Right hindlimb (tissue), 1 donor: ENCODE results near the gene BOLA2B.
"Not testable (repeated sequence)": the region's sequence is repeated elsewhere in the genome, so short reads cannot be mapped to it uniquely, and the experiment has no call there.

Experiments used
- DNase-seq: peaks from one replicate; pipeline ENCODE4 v3.0.0-alpha.2; 2018

BOLA2B gene

GRCh38 chr16:30193615-30194014 lies at the start of gene BOLA2B, which contains the start of gene SLX1A:
Gene BOLA2B (minus strand): TSS chr16:30193666. CDS start chr16:30193595, 71 bp downstream.
Gene SLX1A (plus strand): TSS chr16:30193875. CDS start chr16:30194085, 210 bp downstream.
- DNase-seq, result not testable (repeated sequence)

GRCh38 chr16:30217082-30217481 lies 23.6 kb upstream of the BOLA2B start:
- DNase-seq, result not testable (repeated sequence)

- DNase-seq, result not testable (repeated sequence)
These were observed 17.9 kb upstream of the BOLA2B start for GRCh38 chr16:30211414-30211813.

GRCh38 chr16:30209032-30209431 lies 15.6 kb upstream of the BOLA2B start:
- not testable (repeated sequence) for DNase-seq

- not testable (repeated sequence) for DNase-seq
These were observed 13.7 kb upstream of the BOLA2B start for GRCh38 chr16:30207063-30207704.

- DNase-seq, result not testable (repeated sequence)
These were observed 12.8 kb upstream of the BOLA2B start for GRCh38 chr16:30206252-30206651.

- DNase-seq, result not testable (repeated sequence)
These were observed 12.2 kb upstream of the BOLA2B start for GRCh38 chr16:30205541-30206236.

GRCh38 chr16:30199608-30200343 lies 6.3 kb upstream of the BOLA2B start:
- DNase-seq, result not testable (repeated sequence)

GRCh38 chr16:30199049-30199448 lies 5.6 kb upstream of the BOLA2B start, which contains the start of gene SULT1A3:
Gene SULT1A3 (plus strand): TSS chr16:30199255. CDS start chr16:30200729, 1,474 bp downstream.
- DNase-seq, result not testable (repeated sequence)

- not testable (repeated sequence) for DNase-seq
These were observed 3.5 kb upstream of the BOLA2B start for GRCh38 chr16:30197001-30197400.

GRCh38 chr16:30194172-30194925 lies 883 bp upstream of the BOLA2B start:
- DNase-seq, result not testable (repeated sequence)

GRCh38 chr16:30193098-30193497 lies 368 bp downstream of the BOLA2B start:
- DNase-seq, result not testable (repeated sequence)

- DNase-seq, result not testable (repeated sequence)
These were observed 2.3 kb downstream of the BOLA2B start for GRCh38 chr16:30191158-30191557.

- no peak for DNase-seq
These were observed 5.4 kb downstream of the BOLA2B start for GRCh38 chr16:30187971-30188561.

- no peak for DNase-seq
These were observed 6.0 kb downstream of the BOLA2B start for GRCh38 chr16:30187556-30187865.

GRCh38 chr16:30186782-30187555 lies 6.5 kb downstream of the BOLA2B start:
- DNase-seq, result peak; percentile 36

- DNase-seq, result no peak
These were observed 7.1 kb downstream of the BOLA2B start for GRCh38 chr16:30186444-30186781.

GRCh38 chr16:30185683-30186421 lies 7.6 kb downstream of the BOLA2B start:
- peak; percentile 28 for DNase-seq

- DNase-seq, result peak; percentile 26
These were observed 8.4 kb downstream of the BOLA2B start for GRCh38 chr16:30184891-30185682.
